K562 (cell line): ENCODE results near the gene TLX2. TPM values are rescaled to one million over a fixed set of nuclear protein-coding genes. Genes with fewer than 3 reads are reported as not detected.

ENCODE experiments used
- ATAC-seq: fragments of 200-7000 bp; cut with Tn5 transposase; 3 replicates; pipeline ENCODE4 v1.9.1; 2020; ENCODE audit warnings: moderate library complexity
- BruUV-seq: library from RNA; stranded (reverse); fragments of 400-500 nt; replicated peaks from 2 replicates; lab custom pipeline; 2021; lab: Mats Ljungman, UMichigan
- CTCF ChIA-PET: fragments of 300-600 bp; formaldehyde crosslinking; extraction: SDS; loops from one replicate; lab custom pipeline; 2021; ENCODE audit warnings: low intra/inter-chr PET ratio; lab: Yijun Ruan, JAX
- POLR2A ChIA-PET: fragments of 300-600, 350-650 bp; sonication (Branson Sonifier 250); formaldehyde crosslinking; extraction: SDS; loops from one replicate; lab custom pipeline; 2021; ENCODE audit warnings: antibody characterized with exemption, inconsistent platforms; lab: Yijun Ruan, JAX
- DNase-seq, 4 experiments: peaks; one replicate each; pipeline versions ENCODE4 v3.0.0 to v3.0.0-alpha.2; 2011 to 2018; ENCODE audit warnings: low spot score in 3 of 4, mixed read lengths in 3 of 4; ENCODE audit errors: extremely low read depth in 1 of 4
- FAIRE-seq: peaks from 2 replicates; lab custom pipeline; 2011; peaks lifted over from hg19 to GRCh38; lab: Jason Lieb, UNC
- H2AFZ ChIP-seq: 2 replicates; pipeline ENCODE4 v1.6.0; 2011; ENCODE audit warnings: low read depth, low read length, control low read depth, inconsistent platforms
- H3K27ac ChIP-seq: fragments of 200-600 bp; 3 replicates; pipeline ENCODE4 v1.8.0; 2011; ENCODE audit warnings: low read depth, mild to moderate bottlenecking, control low read depth, inconsistent platforms, low read length, moderate library complexity, mixed read lengths; ENCODE audit errors: extremely low read depth
- H3K27me3 ChIP-seq, 2 experiments: fragments of 300-600 bp in 1 of 2; 2 replicates in 1 of 2; 3 replicates in 1 of 2; pipeline versions ENCODE4 v1.6.0 to v1.8.0; 2011; ENCODE audit warnings: inconsistent platforms in 2 of 2, low read length in 2 of 2, mild to moderate bottlenecking in 1 of 2, mixed read lengths in 1 of 2, moderate library complexity in 1 of 2; ENCODE audit not compliant: control insufficient read depth in 2 of 2, insufficient read depth in 2 of 2
- H3K36me3 ChIP-seq: fragments of 300-600 bp; 3 replicates; pipeline ENCODE4 v1.8.0; 2011; ENCODE audit warnings: mild to moderate bottlenecking, low read length, inconsistent platforms; ENCODE audit not compliant: control insufficient read depth, insufficient read depth
- H3K4me1 ChIP-seq, 2 experiments: fragments of 200-600 bp in 1 of 2; replicated peaks in 1 of 2; 2 replicates in 1 of 2; 3 replicates in 1 of 2; pipeline versions ENCODE4 v1.5.1 to v1.8.0; 2011; ENCODE audit warnings: inconsistent platforms in 2 of 2, low read length in 2 of 2, mild to moderate bottlenecking in 1 of 2, mixed read lengths in 1 of 2, moderate library complexity in 1 of 2; ENCODE audit not compliant: control insufficient read depth in 2 of 2, insufficient read depth in 2 of 2
- H3K4me2 ChIP-seq: 2 replicates; pipeline ENCODE4 v1.6.1; 2011; ENCODE audit warnings: low read length, control low read depth, inconsistent platforms, mixed read lengths; ENCODE audit not compliant: insufficient read depth
- H3K4me3 ChIP-seq: fragments of 200-600 bp; sonication (generic), shearing (Covaris generic); 2 replicates; pipeline ENCODE4 v1.5.1; 2016; ENCODE audit warnings: control low read depth, inconsistent platforms
- H3K79me2 ChIP-seq: fragments of 200-600 bp; 3 replicates; pipeline ENCODE4 v1.8.0; 2011; ENCODE audit warnings: low read length, inconsistent platforms; ENCODE audit not compliant: control insufficient read depth, insufficient read depth
- H3K9ac ChIP-seq, 2 experiments: 2 replicates each; pipeline versions ENCODE4 v1.6.0 to v1.6.1; 2011; ENCODE audit warnings: low read depth in 2 of 2, low read length in 2 of 2, control low read depth in 1 of 2, inconsistent platforms in 1 of 2, mild to moderate bottlenecking in 1 of 2, mixed read lengths in 1 of 2; ENCODE audit not compliant: insufficient read depth in 1 of 2
- H3K9me1 ChIP-seq: one replicate; pipeline ENCODE4 v1.6.0; 2011; ENCODE audit warnings: inconsistent platforms, mild to moderate bottlenecking, low read length, moderate library complexity; ENCODE audit not compliant: control insufficient read depth, insufficient read depth
- H3K9me3 ChIP-seq: replicated peaks from 2 replicates; pipeline ENCODE4 v1.5.1; 2011; ENCODE audit warnings: low read depth, low read length, inconsistent platforms; ENCODE audit not compliant: control insufficient read depth, insufficient read depth
- H4K20me1 ChIP-seq: replicated peaks from 2 replicates; pipeline ENCODE4 v1.6.1; 2011; ENCODE audit warnings: low read length, inconsistent platforms, mixed read lengths; ENCODE audit not compliant: control insufficient read depth, insufficient read depth
- FOXK1 ChIP-seq: sonication (generic); formaldehyde crosslinking; IDR thresholded peaks from 2 replicates; pipeline ENCODE4 v1.8.0; 2022; ENCODE audit warnings: missing genetic modification reagents, mild to moderate bottlenecking, borderline replicate concordance
- KAT7 ChIP-seq: sonication (generic); formaldehyde crosslinking; IDR thresholded peaks from 2 replicates; pipeline ENCODE4 v1.8.0; 2022; ENCODE audit warnings: missing genetic modification reagents, mild to moderate bottlenecking, borderline replicate concordance
- NR4A1 ChIP-seq, 2 experiments: fragments of 250-450 bp in 1 of 2; fragments of 450-650 bp in 1 of 2; sonication (Bioruptor Pico) in 1 of 2; IDR thresholded peaks; 2 replicates each; pipeline versions ENCODE4 v1.4.0 to v1.6.1; 2016 to 2020; ENCODE audit warnings: mild to moderate bottlenecking in 2 of 2, missing compliant biosample characterization in 1 of 2, missing genetic modification characterization in 1 of 2, moderate library complexity in 1 of 2
- TCF7L2 ChIP-seq: fragments of 150-350 bp; IDR thresholded peaks from 2 replicates; pipeline ENCODE4 v1.6.1; 2016; ENCODE audit warnings: low read depth, mild to moderate bottlenecking, low read length, moderate library complexity
- WGBS: fragments of 100-300 bp; shearing (Covaris generic); methylation state at CpG from one replicate; pipeline ENCODE4 v1.1.6; 2016; ENCODE audit warnings: low coverage, mixed read lengths; ENCODE audit not compliant: insufficient coverage; ENCODE audit errors: missing lambda C conversion rate; 5-methylcytosine and 5-hydroxymethylcytosine counted together
- in situ Hi-C: fragments of 300-500 bp; cut with MboI; formaldehyde crosslinking; loops from 4 replicates; pipeline ENCODE4 v1.15.0; 2018; ENCODE audit warnings: inconsistent platforms, mixed read lengths
- intact Hi-C: fragments of 100-400 bp; cut with micrococcal nuclease; formaldehyde crosslinking; loops from 2 replicates; pipeline ENCODE4 v1.14.2; 2022
- polyA plus RNA-seq, 8 experiments: library from polyadenylated mRNA; depleted of rRNA in 4 of 8; stranded (reverse) in 5 of 8; unstranded in 3 of 8; fragments of >200 nt; fragmentation: Nextera tagmentation in 2 of 8; fragmentation: Illumina TruSeq in 1 of 8; extraction: Ambion mirVana in 2 of 8; extraction: Trizol in 1 of 8; gene quantifications; 2 replicates each; pipeline versions ENCODE4 v1.2.1 to v1.2.3, GENCODE V29; 2011 to 2014; ENCODE audit warnings: inconsistent platforms in 1 of 8, missing spikeins in 1 of 8
- total RNA-seq, 7 experiments: library from RNA; depleted of rRNA in 6 of 7; stranded (reverse); fragments of >200 nt in 6 of 7; fragmentation: Illumina TruSeq in 2 of 7; extraction: Trizol in 2 of 7; gene quantifications; 2 replicates each; pipeline versions ENCODE4 v1.2.1 to v1.2.3, GENCODE V29; 2011 to 2021; ENCODE audit warnings: low replicate concordance in 1 of 7
- TF ChIP-seq, protein P1 (sequence below): fragments of 250-450 bp; sonication (Bioruptor Pico); IDR thresholded peaks from 2 replicates; pipeline ENCODE4 v1.5.0; 2021

Gene TLX2
- total and polyA plus RNA-seq, 9 of the 15 experiments (the other 6 are each of a cell fraction or from before 2014, with no cell fraction given): not detected

DNA sequence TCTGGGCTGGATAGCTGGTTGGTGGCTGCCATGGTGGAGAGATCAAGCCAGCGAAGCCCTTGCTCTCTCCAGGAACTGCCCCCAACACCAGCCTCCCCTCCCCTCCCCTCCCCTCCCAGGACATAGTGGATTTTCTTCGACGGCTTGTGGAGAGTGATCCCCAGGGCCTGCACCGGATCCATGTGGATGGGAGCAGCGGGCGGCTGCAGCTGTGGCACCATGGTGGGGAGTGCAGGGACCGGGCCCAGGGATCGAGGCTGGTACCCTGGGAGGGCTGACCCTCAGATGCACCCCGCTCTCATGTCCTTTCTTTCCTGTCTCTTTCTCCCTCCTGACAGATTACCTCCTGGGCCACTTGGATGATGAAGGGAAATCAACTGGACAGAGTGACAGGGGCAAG lies 24.3 kb upstream of the TLX2 start:
- in situ Hi-C loops (loop anchor here (5.0 kb wide), 1 partner anchor 82 kb away; no protein-coding TSS in a partner anchor), intact Hi-C loops (no loop called here)
- Histone ChIP-seq H4K20me1 (no peaks in the 10 kb centered on the region), H3K27ac (no peak overlapping the region), H3K9me1 (no peaks in the 10 kb centered on the region), H3K4me3 (no peak overlapping the region), H3K4me1 (peaks cover 4 to 6% of the 10 kb centered on the region in 2 experiments; a peak in 4 of 5 replicates), H3K27me3 (no peaks in the 10 kb centered on the region), H3K36me3 (peaks cover 63% of the 10 kb centered on the region; the same call in 2 of the 3 replicates), H3K79me2 (no peaks in the 10 kb centered on the region), H2AFZ (no peak overlapping the region), H3K9ac (peak overlapping the region in 1 of 2 experiments; percentile 52; a peak in 1 of 4 replicates), H3K4me2 (no peak overlapping the region), H3K9me3 (no peaks in the 10 kb centered on the region)
- 90% methylated on average over 8 of the region's 9 CpGs for WGBS
- CTCF ChIA-PET: no interaction called here
- no peak for DNase-seq
- no peak for ATAC-seq
- POLR2A ChIA-PET: interaction anchor here (1.2 to 2.4 kb wide), 3 partner anchors 9 to 14 kb away, joined by 5 to 13 read pairs (median 6); no protein-coding TSS in a partner anchor
- TF ChIP-seq, protein P1, sequence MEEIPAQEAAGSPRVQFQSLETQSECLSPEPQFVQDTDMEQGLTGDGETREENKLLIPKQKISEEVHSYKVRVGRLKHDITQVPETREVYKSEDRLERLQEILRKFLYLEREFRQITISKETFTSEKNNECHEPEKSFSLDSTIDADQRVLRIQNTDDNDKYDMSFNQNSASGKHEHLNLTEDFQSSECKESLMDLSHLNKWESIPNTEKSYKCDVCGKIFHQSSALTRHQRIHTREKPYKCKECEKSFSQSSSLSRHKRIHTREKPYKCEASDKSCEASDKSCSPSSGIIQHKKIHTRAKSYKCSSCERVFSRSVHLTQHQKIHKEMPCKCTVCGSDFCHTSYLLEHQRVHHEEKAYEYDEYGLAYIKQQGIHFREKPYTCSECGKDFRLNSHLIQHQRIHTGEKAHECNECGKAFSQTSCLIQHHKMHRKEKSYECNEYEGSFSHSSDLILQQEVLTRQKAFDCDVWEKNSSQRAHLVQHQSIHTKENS (CRISPR knock-in tag): no peak
- TF ChIP-seq KAT7 (no peak), NR4A1 (CRISPR knock-in tag; IDR thresholded peaks at IDR 0.05) (no peak), NR4A1 (tag; IDR thresholded peaks at IDR 0.05) (no peak), FOXK1 (CRISPR knock-in tag) (no peak), TCF7L2 (no peak)
- FAIRE-seq: no peak
- no TSS peak for BruUV-seq
